HepG2 (cell line): ENCODE results near the gene PEAK1. TPM values are rescaled to one million over a fixed set of nuclear protein-coding genes. Genes with fewer than 3 reads are reported as not detected.
A peak's percentile ranks its signal among the peaks of the same experiment; 100 is the strongest.

ENCODE experiments used
- HNRNPL ChIP-seq: fragments of 200-400 bp; formaldehyde crosslinking; IDR thresholded peaks from 2 replicates; pipeline ENCODE4 v1.6.1; 2017; ENCODE audit warnings: mild to moderate bottlenecking, low read depth, low read length
- HNRNPLL ChIP-seq: fragments of 200-400 bp; formaldehyde crosslinking; IDR thresholded peaks from 2 replicates; pipeline ENCODE4 v1.6.1; 2017; ENCODE audit warnings: mild to moderate bottlenecking, low read depth, low read length; ENCODE audit not compliant: poor library complexity, severe bottlenecking
- LRRFIP1 ChIP-seq: sonication (generic); formaldehyde crosslinking; conservative IDR thresholded peaks from 2 replicates; pipeline ENCODE4 v1.4.0; 2020; ENCODE audit warnings: missing genetic modification reagents
- SAP130 ChIP-seq: IDR thresholded peaks from 2 replicates; pipeline ENCODE4 v1.6.1; 2016; ENCODE audit warnings: low read depth
- SIX1 ChIP-seq: sonication (generic); formaldehyde crosslinking; IDR thresholded peaks from 2 replicates; pipeline ENCODE4 v1.4.0; 2020; ENCODE audit warnings: missing genetic modification reagents, borderline replicate concordance
- UBTF ChIP-seq: sonication (generic); formaldehyde crosslinking; IDR thresholded peaks from 2 replicates; pipeline ENCODE4 v1.4.0; 2020; ENCODE audit warnings: mild to moderate bottlenecking, missing genetic modification reagents
- XRCC5 ChIP-seq: fragments of 200-400 bp; formaldehyde crosslinking; optimal IDR thresholded peaks from 2 replicates; pipeline ENCODE3; 2017; ENCODE audit warnings: mild to moderate bottlenecking, low read length
- ZNF143 ChIP-seq: sonication (generic); formaldehyde crosslinking; IDR thresholded peaks from 2 replicates; pipeline ENCODE4 v1.4.0; 2020; ENCODE audit warnings: missing genetic modification reagents
- polyA plus RNA-seq, 8 experiments: library from polyadenylated mRNA; depleted of rRNA in 3 of 8; stranded (reverse) in 7 of 8; unstranded in 1 of 8; fragments of >200 nt; fragmentation: Illumina TruSeq in 4 of 8; extraction: Trizol in 4 of 8; gene quantifications; 2 replicates each; pipeline versions ENCODE4 v1.2.1 to v1.2.3, GENCODE V29; 2011 to 2016; ENCODE audit warnings: low read depth in 4 of 8, missing spikeins in 1 of 8, mixed read lengths in 1 of 8; ENCODE audit not compliant: insufficient read depth in 1 of 8
- total RNA-seq, 5 experiments: library from RNA; depleted of rRNA; stranded (reverse); fragments of >200 nt; fragmentation: Illumina TruSeq; extraction: Trizol; gene quantifications; 2 replicates each; pipeline ENCODE4 v1.2.3, GENCODE V29; 2016; ENCODE audit warnings: low read depth in 1 of 5

Gene PEAK1
- total and polyA plus RNA-seq, 2 of the 13 experiments (the other 11 are each of a cell fraction or from before 2014, with no cell fraction given) = 6.0 to 6.6 TPM

GRCh38 chr15:77083381-77084160, 336.3 kb downstream of the PEAK1 start (continued):
- 0 out of 2 replicates have a peak, but pooled peaks have one; percentile 49 for TF ChIP-seq HNRNPL
- no peak for TF ChIP-seq UBTF
- peak; percentile 62; the same call in 1 of the 2 replicates for TF ChIP-seq ZNF143 (CRISPR knock-in tag)
- TF ChIP-seq HNRNPLL = peak; percentile 33
- peak; percentile 15 for TF ChIP-seq XRCC5
- peak; percentile 19; the same call in 1 of the 2 replicates for TF ChIP-seq SAP130 (CRISPR knock-in tag)
- TF ChIP-seq SIX1 (CRISPR knock-in tag) = peak; percentile 32; the same call in 1 of the 2 replicates
- TF ChIP-seq LRRFIP1 (CRISPR knock-in tag) = no peak
